Coronary artery (tissue), 2 donors: ENCODE results near the gene CDKN1A.
"Not testable (repeated sequence)": the region's sequence is repeated elsewhere in the genome, so short reads cannot be mapped to it uniquely, and the experiment has no call there.

Source experiments
- DNase-seq: peaks from one replicate; pipeline ENCODE4 v3.0.0-alpha.2; 2017; ENCODE audit warnings: low spot score
- H3K27ac ChIP-seq, 2 donors: fragments of 200-600 bp; sonication (generic); one replicate each; pipeline ENCODE4 v1.5.1; 2016 to 2019
- H3K4me3 ChIP-seq: fragments of 200-600 bp; sonication (generic); 2 replicates; pipeline ENCODE4 v1.5.1; 2016; ENCODE audit warnings: mild to moderate bottlenecking, moderate library complexity
- TF ChIP-seq, protein P1 (sequence below): fragments of 200-600 bp; sonication (generic); IDR thresholded peaks from one replicate; pipeline ENCODE4 v1.5.1; 2019; ENCODE audit warnings: antibody characterized with exemption

The CDKN1A gene

DNA sequence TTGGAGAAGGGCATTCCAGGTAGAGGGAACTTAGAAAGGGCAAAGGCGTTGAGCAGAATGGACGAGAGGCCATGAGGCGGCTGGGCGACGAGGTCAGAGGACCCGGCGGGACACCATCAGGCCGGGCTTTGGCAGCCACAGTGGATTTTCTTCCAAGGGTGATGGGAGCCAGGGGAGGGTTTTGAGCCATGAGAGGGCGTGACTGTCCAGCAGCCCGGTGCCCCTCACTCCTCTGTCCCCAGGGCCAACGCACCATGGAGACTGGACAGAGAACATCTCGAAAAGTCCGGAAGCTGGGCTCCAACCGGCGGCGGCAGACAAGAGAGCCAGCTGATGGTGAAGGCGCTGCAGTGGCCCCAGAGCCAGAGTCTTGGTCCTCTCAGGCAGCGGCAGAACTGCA is 25.5 kb downstream of the CDKN1A start:
- no peak for DNase-seq
- no peak overlapping the region for H3K27ac ChIP-seq
- TF ChIP-seq, protein P1, sequence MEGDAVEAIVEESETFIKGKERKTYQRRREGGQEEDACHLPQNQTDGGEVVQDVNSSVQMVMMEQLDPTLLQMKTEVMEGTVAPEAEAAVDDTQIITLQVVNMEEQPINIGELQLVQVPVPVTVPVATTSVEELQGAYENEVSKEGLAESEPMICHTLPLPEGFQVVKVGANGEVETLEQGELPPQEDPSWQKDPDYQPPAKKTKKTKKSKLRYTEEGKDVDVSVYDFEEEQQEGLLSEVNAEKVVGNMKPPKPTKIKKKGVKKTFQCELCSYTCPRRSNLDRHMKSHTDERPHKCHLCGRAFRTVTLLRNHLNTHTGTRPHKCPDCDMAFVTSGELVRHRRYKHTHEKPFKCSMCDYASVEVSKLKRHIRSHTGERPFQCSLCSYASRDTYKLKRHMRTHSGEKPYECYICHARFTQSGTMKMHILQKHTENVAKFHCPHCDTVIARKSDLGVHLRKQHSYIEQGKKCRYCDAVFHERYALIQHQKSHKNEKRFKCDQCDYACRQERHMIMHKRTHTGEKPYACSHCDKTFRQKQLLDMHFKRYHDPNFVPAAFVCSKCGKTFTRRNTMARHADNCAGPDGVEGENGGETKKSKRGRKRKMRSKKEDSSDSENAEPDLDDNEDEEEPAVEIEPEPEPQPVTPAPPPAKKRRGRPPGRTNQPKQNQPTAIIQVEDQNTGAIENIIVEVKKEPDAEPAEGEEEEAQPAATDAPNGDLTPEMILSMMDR = no peak
- H3K4me3 ChIP-seq = no peak overlapping the region

DNA sequence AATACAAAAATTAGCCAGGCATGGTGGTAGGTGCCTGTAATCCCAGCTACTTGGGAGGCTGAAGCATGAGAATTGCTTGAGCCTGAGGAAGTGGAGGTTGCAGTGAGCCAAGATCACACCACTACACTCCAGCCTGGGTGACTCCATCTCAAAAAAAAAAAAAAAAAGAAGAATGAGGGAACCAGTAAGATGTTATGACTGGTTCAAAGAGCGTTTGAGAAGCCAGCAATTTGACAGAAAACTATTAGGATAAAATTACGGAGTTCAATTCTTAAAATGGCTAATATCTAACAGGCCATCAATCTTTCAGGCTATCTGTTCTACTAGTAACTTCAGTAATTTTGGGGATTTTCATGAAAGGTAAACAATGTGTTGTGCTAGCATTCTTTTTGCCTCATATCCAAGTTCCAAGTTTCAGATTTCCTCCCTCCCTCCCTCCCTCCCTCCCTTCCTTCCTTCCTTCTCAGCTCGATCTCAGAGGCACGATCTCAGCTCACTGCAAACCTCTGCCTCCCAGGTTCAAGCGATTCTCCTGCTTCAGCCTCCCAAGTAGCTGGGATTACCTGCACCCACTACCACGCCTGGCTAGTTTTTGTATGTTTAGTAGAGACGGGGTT is 26.6 kb downstream of the CDKN1A start:
- not testable (repeated sequence) for H3K27ac ChIP-seq, H3K4me3 ChIP-seq, DNase-seq

DNA sequence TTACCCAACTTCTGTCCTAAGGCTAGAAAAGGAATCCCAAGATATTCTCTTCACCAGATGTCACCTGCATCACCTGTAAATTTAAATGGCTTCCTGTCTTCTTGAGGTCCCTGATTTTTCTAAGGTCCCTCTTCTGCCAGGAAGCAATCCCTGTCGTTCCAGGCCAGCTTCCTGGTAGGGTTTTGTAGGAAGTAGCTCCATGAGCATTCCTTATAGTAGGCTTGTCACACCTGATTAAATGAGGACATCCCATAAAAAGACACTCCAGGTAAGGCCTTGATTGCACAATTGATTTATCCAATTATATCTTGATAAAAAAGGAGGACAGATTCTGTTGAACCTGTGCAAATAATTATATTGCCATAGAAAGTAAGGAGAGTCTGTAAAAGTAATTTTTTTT is 27.8 kb downstream of the CDKN1A start:
- H3K27ac ChIP-seq = no peak overlapping the region
- TF ChIP-seq, protein P1 = no peak
- H3K4me3 ChIP-seq = no peak overlapping the region
- DNase-seq = no peak

DNA sequence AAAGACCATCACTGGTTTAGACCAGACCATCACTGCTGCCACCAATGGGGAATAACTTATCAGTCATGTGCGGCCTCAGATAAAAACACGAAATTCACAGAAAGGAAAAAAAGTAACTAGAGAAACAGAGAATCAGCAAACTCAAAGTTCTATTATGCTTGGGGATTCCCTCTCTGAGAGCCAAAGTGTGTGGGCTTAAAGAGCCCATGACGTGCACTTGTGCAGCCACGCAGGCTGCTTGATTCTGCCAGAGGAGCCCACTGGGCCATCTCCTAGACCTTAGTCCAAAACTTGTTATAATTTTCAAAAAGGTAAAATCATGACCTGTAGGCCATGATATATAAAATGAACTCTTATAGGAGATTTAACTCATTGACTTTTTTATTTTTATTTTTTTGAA is 34.3 kb downstream of the CDKN1A start:
- Histone ChIP-seq H3K4me3 (no peak overlapping the region), H3K27ac (no peak overlapping the region)
- no peak for DNase-seq
- TF ChIP-seq, protein P1 = no peak

DNA sequence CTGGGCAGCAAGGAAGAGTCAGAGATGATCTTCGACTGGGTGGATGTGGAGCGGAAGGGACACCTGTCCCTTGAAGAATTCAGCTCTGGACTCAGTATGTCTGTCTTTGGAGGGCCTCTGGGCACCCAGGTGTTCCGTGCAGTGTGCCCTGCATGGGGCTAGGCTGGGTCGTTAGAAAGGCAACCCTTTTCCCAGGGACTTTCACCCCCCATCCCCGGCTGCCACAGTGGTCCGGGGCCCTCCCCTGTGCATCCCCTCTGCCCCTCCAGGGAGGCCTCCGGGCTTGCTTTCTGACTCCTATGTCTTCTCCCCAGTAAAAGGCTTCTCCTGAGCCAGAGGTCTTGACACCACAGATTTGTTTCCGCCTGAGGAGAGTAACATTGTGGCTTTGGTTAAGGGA is 35.3 kb downstream of the CDKN1A start:
- TF ChIP-seq, protein P1 = no peak
- no peak overlapping the region for H3K4me3 ChIP-seq
- no peak overlapping the region for H3K27ac ChIP-seq
- no peak for DNase-seq

DNA sequence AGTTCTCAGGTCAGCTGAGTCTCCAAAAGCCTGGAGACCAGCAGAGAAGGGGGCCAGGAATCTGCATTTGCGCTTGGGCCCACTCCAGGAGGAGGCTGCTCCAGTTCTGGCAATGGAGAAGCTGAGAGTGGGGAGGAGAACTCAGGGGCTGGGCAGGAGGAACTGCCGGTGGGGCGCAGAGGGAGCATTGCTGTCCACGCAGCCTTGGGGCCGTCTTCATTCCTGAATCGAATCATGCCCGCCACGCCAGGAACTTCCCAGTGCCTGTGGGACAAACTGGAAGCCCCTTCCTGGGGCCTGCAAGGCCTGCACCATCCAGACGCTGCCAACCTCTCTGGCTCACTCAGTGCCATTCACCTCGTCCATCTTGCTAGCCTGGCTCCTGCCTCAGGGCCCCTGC is 36.0 kb downstream of the CDKN1A start:
- Histone ChIP-seq H3K4me3 (no peak overlapping the region), H3K27ac (no peak overlapping the region)
- TF ChIP-seq, protein P1 = no peak
- DNase-seq = no peak

DNA sequence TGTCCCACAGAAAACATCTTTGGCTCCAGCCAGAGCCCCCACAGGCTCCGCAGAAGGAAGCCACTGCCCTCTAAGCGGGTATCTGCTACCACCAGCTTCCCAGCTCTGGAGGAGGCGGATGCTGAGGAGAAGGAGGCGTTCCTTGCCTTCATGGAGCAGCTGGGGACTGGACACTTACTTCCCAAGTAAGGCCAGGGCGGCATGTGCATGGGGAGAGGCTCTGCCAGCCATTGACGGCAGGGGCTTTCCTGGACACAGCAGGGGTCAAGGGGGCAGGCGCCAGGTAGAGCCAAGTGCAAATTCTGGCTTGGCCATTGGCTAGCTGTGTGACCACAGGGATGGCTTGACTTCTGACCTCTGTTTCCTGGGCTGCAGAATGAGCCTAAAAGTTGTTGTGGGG is 37.0 kb downstream of the CDKN1A start:
- Histone ChIP-seq H3K27ac (no peak overlapping the region), H3K4me3 (no peak overlapping the region)
- no peak for DNase-seq
- TF ChIP-seq, protein P1 = no peak
